Measurements from ENCODE around the gene SESN2. TPM values are rescaled to one million over a fixed set of nuclear protein-coding genes. Genes with fewer than 3 reads are reported as not detected.

The SESN2 gene
- total and polyA plus RNA-seq, 10 of the 15 experiments (the other 5 are each of a cell fraction or from before 2014, with no cell fraction given), result 1.5 to 40.9 (median 17.8) TPM

DNA sequence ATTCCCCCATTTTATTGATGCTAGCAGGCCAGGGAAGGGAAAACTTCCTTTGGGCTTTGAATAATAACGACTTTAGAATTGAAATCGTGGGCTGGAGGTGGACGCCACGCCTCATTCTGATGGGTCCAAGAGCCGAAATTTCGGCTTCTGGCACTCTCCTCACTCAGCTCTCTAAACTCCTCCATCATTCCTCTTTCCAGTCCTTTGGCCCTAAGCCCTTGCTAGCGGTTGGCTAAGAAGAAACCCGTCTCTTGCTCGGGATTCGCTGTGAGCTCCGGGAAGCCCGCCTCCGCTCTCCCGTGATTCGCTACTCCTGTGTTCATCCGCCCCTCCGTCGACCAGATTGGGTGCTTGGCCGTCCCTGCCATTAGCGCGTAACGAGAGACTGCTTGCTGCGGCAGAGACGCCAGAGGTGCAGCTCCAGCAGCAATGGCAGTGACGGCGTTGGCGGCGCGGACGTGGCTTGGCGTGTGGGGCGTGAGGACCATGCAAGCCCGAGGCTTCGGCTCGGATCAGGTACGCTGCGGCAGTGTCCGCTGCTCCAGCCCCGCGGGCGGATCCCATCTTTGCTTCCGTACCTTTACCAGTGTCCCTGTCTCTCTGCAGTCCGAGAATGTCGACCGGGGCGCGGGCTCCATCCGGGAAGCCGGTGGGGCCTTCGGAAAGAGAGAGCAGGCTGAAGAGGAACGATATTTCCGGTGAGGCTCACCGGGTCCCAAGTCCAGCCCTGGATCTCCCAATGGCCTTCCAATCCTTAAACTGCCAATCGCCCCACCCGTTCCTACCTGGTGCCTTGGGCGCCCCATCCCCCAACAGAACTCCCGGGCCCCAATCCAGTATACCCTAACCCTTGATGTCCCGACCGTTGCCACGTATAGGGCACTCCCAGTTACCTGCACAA lies 23.3 kb upstream of the SESN2 start, which contains the start of gene ATP5IF1 (continued):
- TF ChIP-seq, protein P1, sequence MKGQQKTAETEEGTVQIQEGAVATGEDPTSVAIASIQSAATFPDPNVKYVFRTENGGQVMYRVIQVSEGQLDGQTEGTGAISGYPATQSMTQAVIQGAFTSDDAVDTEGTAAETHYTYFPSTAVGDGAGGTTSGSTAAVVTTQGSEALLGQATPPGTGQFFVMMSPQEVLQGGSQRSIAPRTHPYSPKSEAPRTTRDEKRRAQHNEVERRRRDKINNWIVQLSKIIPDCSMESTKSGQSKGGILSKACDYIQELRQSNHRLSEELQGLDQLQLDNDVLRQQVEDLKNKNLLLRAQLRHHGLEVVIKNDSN (IDR thresholded peaks at IDR 0.05; ENCODE audit: borderline replicate concordance, extremely low read length, insufficient read depth, low read depth, low read length), result no peak
- TF ChIP-seq BCL11A (IDR thresholded peaks at IDR 0.05; ENCODE audit: low read depth, low read length) (no peak), PBX3 (IDR thresholded peaks at IDR 0.05; ENCODE audit: insufficient replicate concordance, low read depth, low read length) (peak; percentile 74), YY1 (IDR thresholded peaks at IDR 0.05; ENCODE audit: low read depth, low read length) (peak; percentile 84), GATAD2B (conservative IDR thresholded peaks at IDR 0.05; ENCODE audit: low read depth) (peak; percentile 68), SMAD1 (IDR thresholded peaks at IDR 0.05; ENCODE audit: low read depth, partially characterized antibody) (peak; percentile 32), MTA2 (IDR thresholded peaks at IDR 0.05; ENCODE audit: low read depth) (no peak), RFX5 (IDR thresholded peaks at IDR 0.05; ENCODE audit: low read depth, low read length) (peak; percentile 63), TCF3 (IDR thresholded peaks at IDR 0.05; ENCODE audit: borderline replicate concordance, insufficient read depth, low read depth, low read length) (0 out of 2 replicates have a peak, but pooled peaks have one; percentile 64), MXI1 (IDR thresholded peaks at IDR 0.05; ENCODE audit: low read depth, low read length) (0 out of 2 replicates have a peak, but pooled peaks have one; percentile 15), SMARCA5 (IDR thresholded peaks at IDR 0.05) (peak; percentile 77), NR2C1 (IDR thresholded peaks at IDR 0.05) (no peak), JUNB (IDR thresholded peaks at IDR 0.05) (no peak), ESRRA (IDR thresholded peaks at IDR 0.05; ENCODE audit: low read length) (peak; percentile 23; the same call in 1 of the 2 replicates), ZNF274 (IDR thresholded peaks at IDR 0.05; ENCODE audit: insufficient read depth, insufficient read length) (no peak), SP1 (IDR thresholded peaks at IDR 0.05; ENCODE audit: low read depth, low read length) (peak; percentile 98), EP300 (IDR thresholded peaks at IDR 0.05; ENCODE audit: borderline replicate concordance in 1 of 2, control insufficient read depth in 1 of 2, low read depth in 2 of 2, low read length in 2 of 2) (no peak)
- TF ChIP-seq, protein P2, sequence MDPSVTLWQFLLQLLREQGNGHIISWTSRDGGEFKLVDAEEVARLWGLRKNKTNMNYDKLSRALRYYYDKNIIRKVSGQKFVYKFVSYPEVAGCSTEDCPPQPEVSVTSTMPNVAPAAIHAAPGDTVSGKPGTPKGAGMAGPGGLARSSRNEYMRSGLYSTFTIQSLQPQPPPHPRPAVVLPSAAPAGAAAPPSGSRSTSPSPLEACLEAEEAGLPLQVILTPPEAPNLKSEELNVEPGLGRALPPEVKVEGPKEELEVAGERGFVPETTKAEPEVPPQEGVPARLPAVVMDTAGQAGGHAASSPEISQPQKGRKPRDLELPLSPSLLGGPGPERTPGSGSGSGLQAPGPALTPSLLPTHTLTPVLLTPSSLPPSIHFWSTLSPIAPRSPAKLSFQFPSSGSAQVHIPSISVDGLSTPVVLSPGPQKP (IDR thresholded peaks at IDR 0.05; ENCODE audit: low read depth, low read length), result no peak
- TF ChIP-seq, protein P3, sequence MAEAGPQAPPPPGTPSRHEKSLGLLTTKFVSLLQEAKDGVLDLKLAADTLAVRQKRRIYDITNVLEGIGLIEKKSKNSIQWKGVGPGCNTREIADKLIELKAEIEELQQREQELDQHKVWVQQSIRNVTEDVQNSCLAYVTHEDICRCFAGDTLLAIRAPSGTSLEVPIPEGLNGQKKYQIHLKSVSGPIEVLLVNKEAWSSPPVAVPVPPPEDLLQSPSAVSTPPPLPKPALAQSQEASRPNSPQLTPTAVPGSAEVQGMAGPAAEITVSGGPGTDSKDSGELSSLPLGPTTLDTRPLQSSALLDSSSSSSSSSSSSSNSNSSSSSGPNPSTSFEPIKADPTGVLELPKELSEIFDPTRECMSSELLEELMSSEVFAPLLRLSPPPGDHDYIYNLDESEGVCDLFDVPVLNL (IDR thresholded peaks at IDR 0.05; ENCODE audit: low read depth, low read length), result peak; percentile 29; the same call in 1 of the 2 replicates
- TF ChIP-seq, protein P4, sequence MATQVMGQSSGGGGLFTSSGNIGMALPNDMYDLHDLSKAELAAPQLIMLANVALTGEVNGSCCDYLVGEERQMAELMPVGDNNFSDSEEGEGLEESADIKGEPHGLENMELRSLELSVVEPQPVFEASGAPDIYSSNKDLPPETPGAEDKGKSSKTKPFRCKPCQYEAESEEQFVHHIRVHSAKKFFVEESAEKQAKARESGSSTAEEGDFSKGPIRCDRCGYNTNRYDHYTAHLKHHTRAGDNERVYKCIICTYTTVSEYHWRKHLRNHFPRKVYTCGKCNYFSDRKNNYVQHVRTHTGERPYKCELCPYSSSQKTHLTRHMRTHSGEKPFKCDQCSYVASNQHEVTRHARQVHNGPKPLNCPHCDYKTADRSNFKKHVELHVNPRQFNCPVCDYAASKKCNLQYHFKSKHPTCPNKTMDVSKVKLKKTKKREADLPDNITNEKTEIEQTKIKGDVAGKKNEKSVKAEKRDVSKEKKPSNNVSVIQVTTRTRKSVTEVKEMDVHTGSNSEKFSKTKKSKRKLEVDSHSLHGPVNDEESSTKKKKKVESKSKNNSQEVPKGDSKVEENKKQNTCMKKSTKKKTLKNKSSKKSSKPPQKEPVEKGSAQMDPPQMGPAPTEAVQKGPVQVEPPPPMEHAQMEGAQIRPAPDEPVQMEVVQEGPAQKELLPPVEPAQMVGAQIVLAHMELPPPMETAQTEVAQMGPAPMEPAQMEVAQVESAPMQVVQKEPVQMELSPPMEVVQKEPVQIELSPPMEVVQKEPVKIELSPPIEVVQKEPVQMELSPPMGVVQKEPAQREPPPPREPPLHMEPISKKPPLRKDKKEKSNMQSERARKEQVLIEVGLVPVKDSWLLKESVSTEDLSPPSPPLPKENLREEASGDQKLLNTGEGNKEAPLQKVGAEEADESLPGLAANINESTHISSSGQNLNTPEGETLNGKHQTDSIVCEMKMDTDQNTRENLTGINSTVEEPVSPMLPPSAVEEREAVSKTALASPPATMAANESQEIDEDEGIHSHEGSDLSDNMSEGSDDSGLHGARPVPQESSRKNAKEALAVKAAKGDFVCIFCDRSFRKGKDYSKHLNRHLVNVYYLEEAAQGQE (IDR thresholded peaks at IDR 0.05; ENCODE audit: low read depth, low read length), result 0 out of 2 replicates have a peak, but pooled peaks have one; percentile 15

All from GM12878 (cell line).